ENCODE results near the gene SORCS2.

DNA sequence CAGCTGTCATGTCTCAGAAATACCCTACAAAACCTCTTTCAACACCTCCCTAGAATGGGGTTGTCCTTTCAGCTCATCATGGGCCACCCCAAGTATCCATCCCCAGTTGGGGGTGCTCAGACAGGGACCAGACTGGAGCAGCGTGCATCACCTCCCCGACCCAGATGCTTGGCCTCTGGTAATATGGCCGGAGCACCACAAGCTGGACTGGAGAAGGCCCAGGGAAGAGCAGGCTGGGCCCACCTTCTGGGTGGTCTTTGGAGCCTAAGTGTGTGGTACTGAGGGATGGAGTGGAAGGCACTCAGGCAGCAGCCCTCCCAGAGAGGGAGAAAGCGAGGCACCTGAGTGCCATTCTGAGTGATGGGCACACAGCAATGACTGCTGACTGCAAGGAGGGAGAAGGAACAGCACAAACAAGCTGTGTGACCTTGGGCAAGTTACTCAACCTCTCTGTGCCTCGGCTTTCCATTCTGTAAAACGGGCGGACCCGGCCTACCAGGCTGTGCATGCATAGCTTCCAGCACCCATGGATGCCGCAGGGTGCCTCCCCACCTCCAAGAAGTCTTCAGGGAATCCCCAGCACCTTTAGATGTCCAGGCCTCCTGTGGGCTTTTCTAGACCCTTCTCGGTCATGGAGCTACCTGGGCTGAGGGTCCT, 519.1 kb downstream of the SORCS2 start:
- TF ChIP-seq, protein P1, sequence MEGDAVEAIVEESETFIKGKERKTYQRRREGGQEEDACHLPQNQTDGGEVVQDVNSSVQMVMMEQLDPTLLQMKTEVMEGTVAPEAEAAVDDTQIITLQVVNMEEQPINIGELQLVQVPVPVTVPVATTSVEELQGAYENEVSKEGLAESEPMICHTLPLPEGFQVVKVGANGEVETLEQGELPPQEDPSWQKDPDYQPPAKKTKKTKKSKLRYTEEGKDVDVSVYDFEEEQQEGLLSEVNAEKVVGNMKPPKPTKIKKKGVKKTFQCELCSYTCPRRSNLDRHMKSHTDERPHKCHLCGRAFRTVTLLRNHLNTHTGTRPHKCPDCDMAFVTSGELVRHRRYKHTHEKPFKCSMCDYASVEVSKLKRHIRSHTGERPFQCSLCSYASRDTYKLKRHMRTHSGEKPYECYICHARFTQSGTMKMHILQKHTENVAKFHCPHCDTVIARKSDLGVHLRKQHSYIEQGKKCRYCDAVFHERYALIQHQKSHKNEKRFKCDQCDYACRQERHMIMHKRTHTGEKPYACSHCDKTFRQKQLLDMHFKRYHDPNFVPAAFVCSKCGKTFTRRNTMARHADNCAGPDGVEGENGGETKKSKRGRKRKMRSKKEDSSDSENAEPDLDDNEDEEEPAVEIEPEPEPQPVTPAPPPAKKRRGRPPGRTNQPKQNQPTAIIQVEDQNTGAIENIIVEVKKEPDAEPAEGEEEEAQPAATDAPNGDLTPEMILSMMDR (IDR thresholded peaks at IDR 0.05): no peak
- TF ChIP-seq POLR2A (IDR thresholded peaks at IDR 0.05): no peak

All from uterus (tissue), 2 donors.